OCI-LY3 (cell line): ENCODE data around the gene LRRC56.

Experiments used
- CTCF ChIP-seq: fragments of 200-600, 300-600 bp; sonication (generic); IDR thresholded peaks from 2 replicates; pipeline ENCODE4 v1.5.1; 2014; ENCODE audit warnings: antibody characterized with exemption, low read length, low read depth
- EZH2phosphoT487 ChIP-seq: fragments of 200-600 bp; shearing (Covaris generic); IDR thresholded peaks from 2 replicates; pipeline ENCODE4 v1.6.1; 2018; ENCODE audit warnings: antibody characterized with exemption, mixed run types, low read depth

GRCh38 chr11:539971-540481, 2.7 kb downstream of the LRRC56 start:
- TF ChIP-seq CTCF (no peak), EZH2phosphoT487 (no peak)
